ENCODE results near the gene CAST.
"Not testable (repeated sequence)": the region's sequence is repeated elsewhere in the genome, so short reads cannot be mapped to it uniquely, and the experiment has no call there.

CAST gene

DNA sequence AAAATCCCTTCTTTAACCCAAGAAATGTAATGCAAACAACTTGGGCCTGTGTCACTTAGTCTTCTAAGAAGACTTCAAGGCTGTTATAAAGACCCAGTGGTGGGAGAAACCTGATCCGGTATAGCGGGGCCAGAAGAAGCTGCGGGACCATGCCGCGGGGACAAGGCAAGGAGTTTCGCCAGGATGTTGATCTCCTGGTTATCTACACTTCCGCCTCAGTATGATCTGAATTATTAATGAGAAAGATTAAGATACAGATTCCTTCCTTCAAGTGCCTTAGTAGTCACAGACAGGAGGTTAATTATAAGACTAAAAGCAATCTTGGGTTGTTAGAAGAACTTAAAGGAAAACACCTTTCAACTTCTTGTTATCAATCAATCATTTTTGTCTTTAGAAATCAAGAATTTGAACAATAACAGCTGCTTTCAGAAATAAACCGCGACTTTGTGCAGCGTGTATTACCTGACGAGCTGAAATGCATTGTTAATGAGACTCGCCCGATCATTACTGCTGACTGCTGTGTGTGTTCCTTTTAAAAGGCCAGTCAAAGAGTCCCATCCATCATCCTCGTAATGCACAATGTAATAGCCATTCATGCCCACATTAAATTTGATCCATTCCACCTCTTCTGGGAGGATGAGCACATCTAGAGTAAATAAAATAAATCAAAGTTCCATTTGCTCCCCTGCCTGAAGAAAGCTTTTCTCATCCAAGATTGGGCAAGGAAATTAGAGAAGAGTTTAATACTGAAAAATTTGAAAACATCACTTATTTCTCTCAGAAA lies 123.3 kb downstream of the CAST start:
- no peak for DNase-seq

DNA sequence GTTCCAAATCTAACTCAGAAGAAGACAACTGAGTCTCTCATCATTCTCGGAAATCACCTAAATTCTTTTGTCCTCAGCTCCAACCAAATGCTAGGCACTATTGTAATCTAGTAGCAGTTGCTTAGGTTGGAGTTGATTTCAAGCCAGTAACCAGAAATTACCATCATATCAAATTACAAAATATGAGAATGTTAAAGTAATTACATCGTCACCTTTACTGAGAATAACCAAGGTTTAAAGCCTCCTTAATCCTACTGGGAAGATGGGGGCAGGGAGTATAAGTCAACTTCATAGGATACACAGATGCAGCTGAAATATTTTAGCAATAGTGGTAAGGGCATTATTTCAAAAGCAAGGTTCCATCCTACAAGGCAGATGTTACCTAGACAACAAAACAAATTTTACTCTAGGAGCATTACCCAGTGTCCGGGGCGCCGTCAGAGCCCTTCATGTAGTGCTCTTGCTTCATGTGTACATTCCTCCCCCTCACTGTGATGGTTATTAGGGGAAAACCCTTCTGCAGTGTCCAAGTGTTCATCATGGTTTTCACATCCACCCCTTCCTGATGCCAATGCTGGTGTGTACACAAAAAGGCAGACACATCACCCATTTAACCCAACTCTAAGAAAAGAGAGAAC lies 126.1 kb downstream of the CAST start:
- no peak for DNase-seq

DNA sequence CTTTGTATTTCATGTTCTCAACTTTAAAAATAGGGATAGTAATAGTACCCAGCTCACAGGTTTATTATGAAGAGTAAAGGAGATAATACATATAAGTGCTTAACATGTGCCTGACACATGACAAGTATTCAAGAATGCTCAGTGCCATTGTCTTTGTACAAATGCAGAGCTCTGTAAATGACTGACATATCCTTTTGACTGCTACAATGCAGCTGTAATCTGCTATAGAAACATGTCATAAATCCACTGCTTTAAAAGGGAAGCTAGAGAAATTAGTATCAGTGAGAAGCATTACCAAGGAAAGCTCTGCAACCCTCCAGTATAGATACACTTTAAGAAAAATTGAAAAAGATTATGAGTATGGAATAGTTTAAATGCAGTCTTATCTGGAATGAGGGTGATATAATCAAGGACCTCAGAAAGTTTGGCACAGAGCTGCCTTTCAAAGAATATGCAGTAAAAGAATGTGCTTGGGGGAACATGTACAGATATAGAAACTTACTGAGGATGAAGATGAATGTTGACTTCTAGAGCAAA lies 127.7 kb downstream of the CAST start:
- DNase-seq = no peak

DNA sequence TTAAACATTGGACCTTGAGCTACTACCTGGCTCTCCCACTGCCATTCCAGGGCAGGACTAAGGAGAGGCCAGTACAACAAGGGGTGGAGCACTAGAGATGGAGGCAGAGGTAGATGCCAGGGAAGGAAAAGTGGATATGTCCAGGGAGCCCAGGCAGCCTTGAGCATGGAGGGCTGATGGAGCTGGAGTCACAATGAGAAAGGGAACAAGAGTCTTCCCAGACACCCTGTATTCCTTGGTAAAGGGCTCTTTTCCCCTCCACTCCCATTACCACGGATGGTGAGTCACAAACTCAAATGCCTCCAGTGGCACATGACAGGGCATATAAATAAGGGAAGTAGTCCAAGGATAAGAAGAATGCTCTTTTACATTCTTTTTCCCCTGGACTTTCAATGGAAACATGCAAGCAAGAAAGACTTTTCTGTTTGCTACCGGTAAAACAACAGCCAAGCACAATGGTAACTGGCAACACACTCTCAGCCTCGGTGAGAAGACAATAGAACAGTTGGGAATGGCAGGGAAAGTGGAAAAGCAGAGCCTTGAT lies 128.9 kb downstream of the CAST start:
- DNase-seq = no peak

DNA sequence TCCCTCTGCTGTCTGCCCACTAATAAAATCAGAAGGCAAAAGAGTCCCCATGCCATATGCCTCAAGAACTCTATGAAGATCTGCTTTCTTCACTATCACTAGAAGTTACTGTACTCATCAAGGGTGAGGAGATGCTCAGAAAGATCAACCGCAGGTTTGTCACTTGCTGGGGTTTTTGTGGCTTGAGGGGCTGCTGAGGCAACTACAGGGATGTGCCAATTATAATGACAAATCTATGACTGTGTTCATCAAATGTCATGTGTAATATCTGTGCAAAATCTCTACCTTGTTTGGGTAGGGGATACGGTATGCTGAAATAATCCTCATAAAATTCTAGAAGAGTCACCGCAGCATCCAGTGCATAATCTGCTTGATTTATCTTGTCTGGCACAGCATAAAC lies 132.6 kb downstream of the CAST start:
- DNase-seq = peak; percentile 52

DNA sequence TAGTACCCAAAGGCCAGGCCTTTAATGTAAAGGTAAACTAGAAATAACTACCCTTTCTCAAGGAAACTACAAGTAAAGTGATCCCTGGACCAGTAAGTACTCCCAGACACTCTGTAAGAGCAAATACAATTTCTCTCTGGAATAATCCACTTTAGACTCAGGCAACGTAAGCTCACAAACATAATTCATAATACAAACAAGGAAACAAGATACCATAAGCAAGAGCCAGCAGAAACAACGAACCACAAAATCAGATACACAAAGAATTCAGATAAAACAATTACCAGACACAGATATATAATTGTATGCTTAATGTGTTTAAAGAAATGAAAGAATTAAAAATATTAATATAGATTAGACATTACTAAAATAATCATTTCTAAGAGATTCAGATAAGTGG lies 133.4 kb downstream of the CAST start:
- no peak for DNase-seq

DNA sequence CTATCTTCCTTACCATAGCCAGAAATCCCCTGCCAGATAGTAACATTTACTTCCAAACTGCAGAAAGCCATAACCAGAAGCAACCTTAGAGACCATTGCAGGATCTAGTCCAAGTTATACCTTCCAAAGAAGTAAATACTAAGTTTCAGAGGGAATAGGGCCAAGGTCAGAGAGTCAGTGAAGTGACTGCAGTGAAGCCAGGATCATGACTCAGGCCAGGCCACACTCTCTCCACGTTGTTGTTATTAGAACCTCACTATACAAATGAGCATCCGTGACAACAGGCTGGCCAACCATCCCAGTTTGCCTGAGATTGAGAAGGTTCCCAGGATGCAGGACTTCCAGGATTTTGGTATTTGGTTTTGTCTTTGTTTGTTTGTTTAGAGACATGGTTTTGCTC lies 134.3 kb downstream of the CAST start:
- no peak for DNase-seq

DNA sequence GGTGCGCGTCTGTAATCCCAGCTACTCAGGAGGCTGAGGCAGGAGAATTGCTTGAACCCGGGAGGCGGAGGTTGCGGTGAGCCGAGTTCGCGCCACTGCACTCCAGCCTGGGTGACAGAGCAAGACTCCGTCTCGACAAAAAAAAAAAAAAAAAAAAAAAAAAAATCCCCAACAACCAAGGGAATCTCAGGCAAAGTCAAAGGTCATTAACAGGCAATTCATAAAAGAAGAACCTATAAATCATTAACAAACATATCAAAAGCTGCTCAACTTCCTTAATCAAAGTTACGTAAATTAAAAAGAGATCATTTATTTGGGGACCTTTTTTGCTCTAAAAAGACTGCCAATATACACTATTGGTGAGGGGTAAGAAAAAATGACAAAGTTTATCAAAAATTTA lies 139.5 kb downstream of the CAST start:
- not testable (repeated sequence) for DNase-seq

DNA sequence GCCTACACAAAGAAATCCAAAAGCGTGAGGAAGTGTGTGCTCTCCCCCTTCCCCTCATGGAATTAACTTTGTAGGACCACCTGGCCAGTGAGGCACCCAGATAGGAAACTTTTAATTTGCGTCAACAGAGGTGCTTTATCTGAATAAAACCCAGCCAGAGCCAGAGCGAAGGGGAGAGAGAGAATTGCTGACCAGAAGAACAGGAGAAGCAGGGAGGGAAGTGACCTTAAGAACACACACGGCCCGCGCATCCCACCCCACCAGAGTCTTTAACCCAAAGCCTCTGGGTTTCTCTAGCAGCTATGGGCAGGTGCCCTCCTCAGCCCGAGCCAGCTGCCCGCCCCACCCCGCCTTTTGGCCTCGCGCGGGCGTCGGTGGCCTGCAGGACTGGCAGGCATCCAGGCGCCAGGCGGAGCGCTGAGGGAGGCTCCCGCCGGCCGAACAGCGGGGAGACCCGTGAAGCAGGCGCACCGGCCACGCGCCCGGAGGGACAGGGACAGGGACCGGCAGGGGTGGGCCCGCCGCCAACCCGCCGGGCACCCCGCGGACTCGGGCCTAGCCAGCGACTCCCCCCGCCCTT lies 145.0 kb downstream of the CAST start:
- no peak for DNase-seq

DNA sequence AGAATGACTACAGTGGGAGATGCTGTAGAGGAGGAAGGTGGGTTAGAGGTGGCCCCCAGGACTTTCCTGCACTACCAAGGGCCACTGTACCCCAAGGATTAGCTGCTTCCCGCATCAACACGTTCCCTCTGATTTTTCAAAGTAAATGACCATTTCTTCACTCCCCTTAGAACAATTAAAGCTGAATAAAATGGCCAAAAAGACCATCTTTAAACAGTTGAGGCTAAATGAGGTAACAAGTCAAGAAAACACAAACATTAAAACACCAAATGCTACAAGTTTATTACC lies 146.3 kb downstream of the CAST start:
- DNase-seq = no peak

DNA sequence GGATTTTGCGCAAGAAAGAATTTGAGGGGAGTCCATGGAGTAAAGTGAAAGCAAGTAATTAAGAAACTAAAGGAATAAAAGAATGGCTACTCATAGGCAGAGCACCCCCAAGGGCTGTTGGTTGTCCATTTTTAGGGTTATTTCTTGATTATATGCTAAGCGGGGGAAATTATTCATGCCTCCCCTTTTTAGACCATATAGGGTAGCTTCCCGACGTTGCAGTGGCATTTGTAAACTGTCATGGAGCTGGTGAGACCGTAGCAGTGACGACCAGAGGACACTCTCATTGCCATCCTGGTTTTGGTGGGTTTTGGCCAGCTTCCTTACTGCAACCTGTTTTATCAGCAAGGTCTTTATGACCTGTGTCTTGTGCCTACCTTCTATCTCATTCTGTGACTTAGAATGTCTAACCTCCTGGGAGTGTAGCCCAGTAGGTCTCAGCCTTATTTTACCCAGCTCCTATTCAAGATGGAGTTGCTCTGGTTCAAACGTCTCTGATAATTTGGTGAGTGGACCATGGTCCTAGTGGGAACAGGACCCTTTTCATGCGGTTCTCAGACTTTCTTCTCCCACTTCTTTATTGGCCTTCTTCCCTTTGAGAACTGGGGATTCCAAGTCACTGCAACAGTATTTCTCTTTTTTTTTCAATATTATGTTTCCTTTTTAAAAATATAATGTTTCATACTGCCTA lies 146.8 kb downstream of the CAST start:
- no peak for DNase-seq

DNA sequence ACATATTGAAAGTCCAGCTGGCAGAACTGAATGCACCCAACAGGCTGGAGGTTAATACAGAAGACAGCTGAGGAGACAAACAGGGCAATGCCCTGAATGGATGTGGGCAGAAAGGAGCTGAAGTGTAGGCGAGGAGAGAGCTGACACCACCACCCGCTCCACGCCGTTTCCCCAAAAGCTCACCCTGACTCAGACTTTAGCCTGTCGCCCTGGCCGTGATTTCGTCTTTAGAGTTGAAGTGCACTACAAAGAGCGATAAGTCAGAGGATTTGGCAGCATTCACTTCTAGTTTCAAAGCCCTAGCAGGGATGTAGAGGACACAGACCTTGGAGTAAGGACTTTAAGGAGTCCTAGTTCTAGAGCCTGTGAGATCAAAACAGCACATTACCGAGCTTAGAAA lies 147.7 kb downstream of the CAST start:
- DNase-seq = peak; percentile 64

DNA sequence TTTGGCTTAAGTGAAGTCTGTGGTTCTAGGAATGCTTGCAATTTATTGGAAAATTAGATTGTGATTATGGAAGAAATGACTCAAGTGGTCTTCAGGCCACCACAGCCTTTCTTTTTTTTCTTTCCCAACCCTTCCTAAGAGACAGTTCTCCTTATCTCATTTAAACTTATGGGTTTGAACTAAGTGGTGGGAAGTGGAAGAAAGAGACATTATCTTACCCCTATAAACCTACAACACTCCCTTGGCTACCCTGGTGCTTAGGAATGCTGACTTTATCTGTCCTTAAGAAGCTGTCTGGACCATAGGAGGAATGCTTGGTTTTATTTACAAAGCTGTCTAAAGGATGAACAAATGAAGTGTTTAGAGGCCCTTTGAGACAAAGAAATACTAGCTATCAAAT lies 150.7 kb downstream of the CAST start:
- no peak for DNase-seq

DNA sequence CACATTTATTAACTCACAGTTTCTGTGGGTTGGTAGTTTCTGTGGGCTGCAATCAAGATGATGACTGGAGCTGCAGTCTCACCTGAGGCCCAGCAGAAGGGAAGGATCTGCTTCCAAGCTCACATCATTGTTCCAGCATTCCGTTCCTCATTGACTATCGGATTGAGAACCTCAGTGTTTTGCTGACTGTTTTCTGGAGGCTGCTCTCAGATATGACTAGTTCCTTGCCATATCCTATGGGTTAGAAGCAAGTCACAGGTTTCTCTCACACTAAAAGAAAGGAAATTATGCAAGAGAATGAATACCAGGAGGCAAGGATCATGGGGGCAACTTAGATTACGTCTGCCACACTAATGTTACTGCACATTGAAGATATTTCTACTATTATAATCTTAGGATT lies 151.9 kb downstream of the CAST start:
- no peak for DNase-seq

DNA sequence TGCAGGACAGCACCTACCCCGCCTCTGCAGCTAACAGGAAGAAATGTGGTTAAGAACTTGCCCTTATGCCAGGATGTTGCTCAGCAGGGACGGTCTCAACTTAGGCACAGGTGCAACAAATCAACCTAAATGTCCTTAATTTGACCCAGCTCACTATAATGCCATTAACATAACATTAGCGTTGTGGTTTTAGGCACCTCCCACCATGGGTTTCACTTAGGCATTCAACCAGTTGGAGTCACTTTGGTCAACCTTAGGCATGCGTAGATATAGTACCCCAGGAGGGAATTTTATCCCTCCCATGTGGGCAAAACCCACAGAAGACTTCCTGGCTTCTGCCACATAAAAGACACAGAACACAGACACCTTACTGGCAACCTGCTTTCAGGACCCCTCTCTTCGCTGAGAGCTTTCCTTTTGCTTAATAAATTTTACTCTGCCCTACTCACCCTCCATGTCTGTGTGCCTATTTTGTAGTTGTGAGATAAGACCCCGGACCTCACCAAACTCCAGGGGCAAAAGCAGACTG lies 154.3 kb downstream of the CAST start:
- peak; percentile 64 for DNase-seq

DNA sequence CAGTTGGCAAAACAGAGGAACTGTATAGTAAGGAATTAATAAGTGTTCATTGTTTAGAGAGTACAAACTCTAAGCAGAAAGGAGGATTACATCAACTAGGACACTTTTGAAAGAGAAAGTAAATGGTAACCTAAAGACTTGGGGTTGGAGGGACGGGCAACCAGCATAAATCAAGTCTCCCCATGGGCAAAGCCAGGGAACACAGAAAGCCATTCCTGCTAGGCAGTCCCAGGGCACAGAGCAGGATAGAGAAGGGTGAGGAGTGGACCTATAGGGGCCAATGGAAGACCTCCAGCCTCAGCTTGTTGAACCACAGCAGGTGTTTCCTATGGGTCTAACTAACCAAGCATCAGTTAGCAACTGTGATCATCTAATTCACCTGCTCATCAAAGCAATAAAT lies 154.8 kb downstream of the CAST start:
- no peak for DNase-seq

DNA sequence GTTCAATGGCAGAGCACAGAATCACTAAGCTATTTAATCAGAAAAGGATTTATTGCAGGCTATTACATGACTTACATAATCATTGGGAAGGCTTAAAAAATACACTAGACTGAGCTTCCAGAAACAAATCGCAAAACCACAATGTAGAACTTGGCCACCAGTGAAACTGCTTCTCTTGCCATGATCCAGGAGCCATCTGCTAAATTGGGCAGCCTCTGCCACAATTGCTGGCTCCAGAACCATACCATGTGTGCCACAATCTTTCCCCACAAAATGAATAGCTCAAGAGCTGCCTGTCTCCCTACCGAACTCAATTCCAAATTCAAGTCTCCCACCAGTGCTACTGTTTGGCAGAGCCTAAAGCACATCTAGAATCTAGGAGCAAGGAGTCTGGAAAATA lies 155.3 kb downstream of the CAST start:
- no peak for DNase-seq

DNA sequence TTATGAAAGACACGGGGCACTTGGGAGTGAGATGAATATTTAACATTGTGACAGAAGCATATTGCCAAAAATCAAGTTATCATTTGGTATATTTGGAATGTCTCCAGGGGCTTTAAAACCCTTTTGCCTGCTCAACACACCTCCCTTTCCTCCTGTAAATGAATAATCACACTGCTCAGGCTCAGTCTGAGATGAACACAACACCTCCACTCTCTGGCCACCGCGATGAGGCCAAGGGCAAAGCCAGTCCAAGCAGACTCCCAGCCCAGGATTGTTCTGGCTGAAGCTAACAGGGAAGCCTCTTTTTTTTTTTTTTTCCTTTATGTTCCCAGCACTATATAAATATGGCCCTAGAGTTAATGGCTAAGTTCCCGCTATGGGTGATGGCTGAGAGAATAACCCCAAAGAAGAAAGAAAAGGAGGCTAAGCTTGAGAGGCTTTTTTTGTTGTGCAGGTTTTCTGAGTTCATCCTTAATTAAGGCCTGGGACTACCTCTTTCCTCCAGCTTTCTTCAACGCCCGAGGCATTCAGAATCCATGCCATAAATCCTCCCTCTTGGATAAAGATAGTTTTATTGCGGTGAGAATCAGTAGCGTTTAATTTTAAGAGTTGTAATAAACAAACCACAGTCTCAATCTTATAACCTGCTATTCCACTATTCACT lies 156.1 kb downstream of the CAST start:
- DNase-seq = no peak

DNA sequence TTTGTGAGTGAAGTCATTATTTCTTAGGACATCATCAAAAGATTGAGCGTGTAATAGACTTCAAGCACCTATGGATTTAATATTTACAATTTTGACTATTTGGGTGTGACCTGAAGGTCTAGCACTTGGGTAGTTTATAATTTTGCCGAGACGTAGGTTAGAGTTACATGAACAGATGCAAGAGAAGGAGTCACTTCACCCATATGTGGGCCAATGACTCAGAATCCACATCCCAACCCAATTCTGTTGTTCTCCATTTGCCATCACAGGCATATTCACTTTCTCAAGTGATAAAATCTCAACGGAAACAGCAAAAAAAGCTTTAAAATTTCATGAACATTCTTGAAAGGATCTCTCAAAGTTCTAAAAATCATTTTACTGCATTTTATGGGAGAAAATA lies 157.6 kb downstream of the CAST start:
- DNase-seq = no peak

DNA sequence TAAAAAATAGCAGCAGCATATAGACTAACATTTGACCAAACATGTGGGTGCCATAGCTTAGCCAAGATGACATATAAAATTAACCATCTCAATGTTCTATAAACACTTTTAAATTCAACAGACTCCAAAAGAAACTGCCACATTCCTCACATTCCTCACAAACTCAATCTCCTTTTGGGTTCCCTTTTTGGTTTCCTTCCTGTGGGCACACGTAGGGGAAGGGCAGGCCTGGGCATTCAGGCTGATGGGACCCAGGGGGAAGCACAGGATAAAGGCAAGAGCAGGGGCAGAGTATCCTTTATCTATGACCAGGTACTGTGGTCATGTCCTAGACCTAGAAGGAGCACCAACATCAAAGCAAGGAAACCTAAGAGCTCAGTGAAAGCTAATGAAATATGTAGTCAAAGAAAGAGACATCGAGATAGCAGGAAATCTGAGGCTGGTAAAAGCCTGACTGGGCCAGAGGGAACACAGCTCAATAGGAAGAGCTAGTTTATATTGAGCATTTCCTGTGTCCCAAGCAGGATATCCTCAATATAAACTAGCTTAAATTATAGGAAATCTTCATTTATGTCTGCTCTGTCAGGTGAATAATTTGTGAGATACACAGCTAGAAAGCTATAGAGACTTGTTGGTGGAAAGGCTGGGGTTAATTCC lies 159.2 kb downstream of the CAST start:
- no peak for DNase-seq

DNA sequence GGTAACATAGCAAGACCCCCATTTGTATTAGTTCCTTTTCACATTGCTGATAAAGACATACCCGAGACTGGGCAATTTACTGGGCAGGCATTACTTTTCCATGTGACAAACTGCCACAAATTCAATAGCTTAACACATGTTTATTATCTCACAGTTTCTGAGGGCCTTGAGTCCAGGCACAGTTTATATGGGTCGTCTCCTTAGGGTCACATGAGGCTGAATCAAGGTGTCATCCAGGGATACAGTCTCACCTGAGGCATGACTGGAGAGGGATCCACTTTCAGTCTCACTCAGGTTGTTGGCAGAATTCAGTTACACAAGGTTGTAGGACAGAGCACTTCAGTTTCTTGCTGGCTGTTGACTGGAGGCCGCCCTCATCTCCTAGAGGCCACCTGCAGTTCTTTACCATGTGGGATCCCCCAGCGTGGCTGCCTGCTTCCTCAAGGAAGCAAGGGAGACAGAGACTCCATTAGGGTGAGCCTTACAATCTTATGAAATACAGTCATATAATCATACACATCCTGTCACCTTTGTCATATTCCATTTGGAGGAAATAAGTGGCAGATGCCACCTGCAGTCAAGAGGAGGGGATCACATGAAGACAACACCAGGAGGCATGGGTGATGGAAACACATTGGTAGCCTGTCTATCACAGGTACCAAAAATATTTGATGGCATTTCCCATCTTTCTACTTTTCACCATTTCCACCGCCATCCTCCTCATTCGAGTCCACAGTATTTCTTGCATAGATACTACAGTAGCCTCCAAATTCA lies 160.7 kb downstream of the CAST start:
- DNase-seq = no peak

Measured in stimulated activated CD4-positive, alpha-beta T cell treated with anti-CD3 and anti-CD28 coated beads, Interleukin-15, amount 100 ng/mL, for 24 hours (primary cell).